ENCODE data around the gene CDHR1.
"Not testable (repeated sequence)": the region's sequence is repeated elsewhere in the genome, so short reads cannot be mapped to it uniquely, and the experiment has no call there.

DNA sequence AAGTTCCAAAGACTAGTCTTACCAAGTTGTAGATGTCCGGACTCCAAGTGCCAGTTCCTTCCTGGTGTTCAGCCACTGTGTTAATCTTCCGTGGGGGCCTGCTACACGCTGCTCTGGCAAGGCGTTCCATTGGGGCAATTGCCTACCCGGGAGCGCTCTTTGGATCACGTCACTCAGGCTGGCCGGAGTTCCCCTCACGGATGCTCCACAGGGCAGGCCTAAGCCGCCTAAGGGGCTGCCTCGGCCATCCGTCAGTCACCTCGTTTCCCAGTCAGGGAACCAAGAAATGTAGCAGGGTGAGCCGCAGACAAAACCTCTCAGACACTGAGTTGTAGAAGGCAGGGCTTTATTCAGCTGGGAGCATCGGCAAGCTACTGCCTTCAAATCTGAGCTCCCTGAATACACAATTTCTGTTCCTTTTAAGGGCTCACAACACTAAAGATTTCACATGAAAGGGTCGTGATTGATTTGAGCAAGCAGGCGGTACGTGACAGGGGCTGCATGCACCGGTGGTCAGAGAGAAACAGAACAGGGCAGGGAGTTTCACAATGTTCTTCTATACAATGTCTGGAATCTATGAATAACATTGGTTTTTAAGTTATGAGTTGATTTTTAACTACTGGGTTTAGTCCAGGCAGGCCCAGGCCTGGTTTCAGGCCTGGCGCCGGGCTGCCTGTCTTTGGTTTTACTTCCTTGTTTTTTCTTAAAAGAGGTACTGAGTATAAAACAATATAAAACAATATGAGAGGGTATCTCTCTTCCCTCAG is 22.5 kb upstream of the CDHR1 start:
- TF ChIP-seq, protein P1, sequence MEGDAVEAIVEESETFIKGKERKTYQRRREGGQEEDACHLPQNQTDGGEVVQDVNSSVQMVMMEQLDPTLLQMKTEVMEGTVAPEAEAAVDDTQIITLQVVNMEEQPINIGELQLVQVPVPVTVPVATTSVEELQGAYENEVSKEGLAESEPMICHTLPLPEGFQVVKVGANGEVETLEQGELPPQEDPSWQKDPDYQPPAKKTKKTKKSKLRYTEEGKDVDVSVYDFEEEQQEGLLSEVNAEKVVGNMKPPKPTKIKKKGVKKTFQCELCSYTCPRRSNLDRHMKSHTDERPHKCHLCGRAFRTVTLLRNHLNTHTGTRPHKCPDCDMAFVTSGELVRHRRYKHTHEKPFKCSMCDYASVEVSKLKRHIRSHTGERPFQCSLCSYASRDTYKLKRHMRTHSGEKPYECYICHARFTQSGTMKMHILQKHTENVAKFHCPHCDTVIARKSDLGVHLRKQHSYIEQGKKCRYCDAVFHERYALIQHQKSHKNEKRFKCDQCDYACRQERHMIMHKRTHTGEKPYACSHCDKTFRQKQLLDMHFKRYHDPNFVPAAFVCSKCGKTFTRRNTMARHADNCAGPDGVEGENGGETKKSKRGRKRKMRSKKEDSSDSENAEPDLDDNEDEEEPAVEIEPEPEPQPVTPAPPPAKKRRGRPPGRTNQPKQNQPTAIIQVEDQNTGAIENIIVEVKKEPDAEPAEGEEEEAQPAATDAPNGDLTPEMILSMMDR (IDR thresholded peaks at IDR 0.05) = not testable (repeated sequence)
- not testable (repeated sequence) for TF ChIP-seq EZH2phosphoT487 (IDR thresholded peaks at IDR 0.05)

Data from neural progenitor cell (in vitro differentiated cells).